T follicular helper cell (primary cell): ENCODE results near the gene CSF2.
A peak's percentile ranks its signal among the peaks of the same experiment; 100 is the strongest.

Experiments used
- DNase-seq: peaks from one replicate; pipeline ENCODE4 v3.0.0-alpha.2; 2020; ENCODE audit warnings: low read depth

Gene CSF2

GRCh38 chr5:132054697-132055440 lies 18.7 kb upstream of the CSF2 start:
- DNase-seq = no peak

GRCh38 chr5:132055441-132055807 lies 18.2 kb upstream of the CSF2 start:
- DNase-seq = no peak

- no peak for DNase-seq
Measured at GRCh38 chr5:132055808-132056609, 17.6 kb upstream of the CSF2 start.

GRCh38 chr5:132056610-132057497 lies 16.7 kb upstream of the CSF2 start:
- no peak for DNase-seq

GRCh38 chr5:132057498-132058255 lies 15.9 kb upstream of the CSF2 start:
- no peak for DNase-seq

GRCh38 chr5:132058646-132059042 lies 14.9 kb upstream of the CSF2 start:
- no peak for DNase-seq

GRCh38 chr5:132059043-132059695 lies 14.4 kb upstream of the CSF2 start:
- DNase-seq = no peak

GRCh38 chr5:132059696-132060500 lies 13.7 kb upstream of the CSF2 start:
- DNase-seq = no peak

- no peak for DNase-seq
Measured at GRCh38 chr5:132060501-132061161, 13.0 kb upstream of the CSF2 start, which contains the start of gene IL3. TSS of gene IL3 (plus strand) at chr5:132060655. CDS start at chr5:132060707, 52 bp downstream.

GRCh38 chr5:132063090-132063911 lies 10.3 kb upstream of the CSF2 start:
- DNase-seq = peak; percentile 56

GRCh38 chr5:132064140-132064539 lies 9.4 kb upstream of the CSF2 start:
- DNase-seq = no peak

GRCh38 chr5:132064738-132065331 lies 8.8 kb upstream of the CSF2 start:
- peak; percentile 59 for DNase-seq

GRCh38 chr5:132065351-132065937 lies 8.1 kb upstream of the CSF2 start:
- DNase-seq = no peak

- no peak for DNase-seq
Measured at GRCh38 chr5:132065951-132066701, 7.5 kb upstream of the CSF2 start.

GRCh38 chr5:132066871-132067270 lies 6.7 kb upstream of the CSF2 start:
- DNase-seq = no peak

- DNase-seq = no peak
Measured at GRCh38 chr5:132067451-132067850, 6.1 kb upstream of the CSF2 start.
